Measurements from ENCODE around the gene RXRA.

DNA sequence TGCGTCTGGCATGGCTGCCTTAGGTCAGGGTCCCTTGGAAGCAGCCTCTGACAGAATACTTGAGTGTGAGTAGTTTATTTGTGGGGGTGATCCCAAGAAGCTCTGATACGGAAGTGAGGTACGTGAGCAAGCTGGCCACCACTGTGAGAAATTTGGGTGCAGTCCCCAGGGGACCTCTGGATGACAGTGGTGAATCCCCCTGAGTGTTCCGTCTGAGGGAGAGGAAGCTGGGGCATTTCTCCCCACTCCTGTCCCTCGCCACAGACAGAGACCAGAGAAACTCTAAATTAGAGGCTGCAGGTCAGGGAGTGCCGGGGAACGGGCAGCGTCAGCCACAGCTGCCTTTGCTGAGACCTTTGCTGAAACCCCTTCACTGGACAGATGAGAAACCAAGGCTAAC is 159.4 kb downstream of the RXRA start:
- no peak for TF ChIP-seq POLR2A (IDR thresholded peaks at IDR 0.05)
- TF ChIP-seq, protein P1, sequence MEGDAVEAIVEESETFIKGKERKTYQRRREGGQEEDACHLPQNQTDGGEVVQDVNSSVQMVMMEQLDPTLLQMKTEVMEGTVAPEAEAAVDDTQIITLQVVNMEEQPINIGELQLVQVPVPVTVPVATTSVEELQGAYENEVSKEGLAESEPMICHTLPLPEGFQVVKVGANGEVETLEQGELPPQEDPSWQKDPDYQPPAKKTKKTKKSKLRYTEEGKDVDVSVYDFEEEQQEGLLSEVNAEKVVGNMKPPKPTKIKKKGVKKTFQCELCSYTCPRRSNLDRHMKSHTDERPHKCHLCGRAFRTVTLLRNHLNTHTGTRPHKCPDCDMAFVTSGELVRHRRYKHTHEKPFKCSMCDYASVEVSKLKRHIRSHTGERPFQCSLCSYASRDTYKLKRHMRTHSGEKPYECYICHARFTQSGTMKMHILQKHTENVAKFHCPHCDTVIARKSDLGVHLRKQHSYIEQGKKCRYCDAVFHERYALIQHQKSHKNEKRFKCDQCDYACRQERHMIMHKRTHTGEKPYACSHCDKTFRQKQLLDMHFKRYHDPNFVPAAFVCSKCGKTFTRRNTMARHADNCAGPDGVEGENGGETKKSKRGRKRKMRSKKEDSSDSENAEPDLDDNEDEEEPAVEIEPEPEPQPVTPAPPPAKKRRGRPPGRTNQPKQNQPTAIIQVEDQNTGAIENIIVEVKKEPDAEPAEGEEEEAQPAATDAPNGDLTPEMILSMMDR (IDR thresholded peaks at IDR 0.05 in 8 of 11, conservative IDR thresholded peaks at IDR 0.05 in 3 of 11), result no peak

All from spleen (tissue), 7 donors.